OCI-LY3 (cell line): ENCODE measurements around the gene PLXDC2.

Experiments
- H2AFZ ChIP-seq: fragments of 200-600, 300-600 bp; shearing (Covaris generic); 2 replicates; pipeline ENCODE4 v1.6.0; 2014; ENCODE audit warnings: antibody characterized with exemption, low read depth, low read length
- H3K27ac ChIP-seq: fragments of 200-600, 300-600 bp; sonication (generic); 2 replicates; pipeline ENCODE4 v1.5.1; 2014; ENCODE audit warnings: mild to moderate bottlenecking, low read length, moderate library complexity, mixed read lengths
- H3K27me3 ChIP-seq: fragments of 200-600, 300-600 bp; sonication (generic); 2 replicates; pipeline ENCODE4 v1.6.1; 2014; ENCODE audit warnings: low read depth, low read length, mixed read lengths
- H3K36me3 ChIP-seq: fragments of 200-600, 300-600 bp; sonication (generic); replicated peaks from 2 replicates; pipeline ENCODE3; 2014; ENCODE audit warnings: low read depth, low read length, mixed read lengths
- H3K4me1 ChIP-seq: fragments of 300-600, 200-600 bp; sonication (generic); 2 replicates; pipeline ENCODE4 v1.6.1; 2014; ENCODE audit warnings: low read length, mixed read lengths
- H3K4me2 ChIP-seq: fragments of 200-600, 300-600 bp; sonication (generic); 2 replicates; pipeline ENCODE4 v1.6.1; 2014; ENCODE audit warnings: low read length, mixed read lengths
- H3K4me3 ChIP-seq: fragments of 300-600, 200-600 bp; sonication (generic); 2 replicates; pipeline ENCODE4 v1.5.1; 2014; ENCODE audit warnings: antibody characterized with exemption, mild to moderate bottlenecking, low read length, moderate library complexity
- H3K79me2 ChIP-seq: fragments of 300-600, 200-600 bp; shearing (Covaris generic); 2 replicates; pipeline ENCODE4 v1.6.1; 2014; ENCODE audit warnings: mild to moderate bottlenecking, low read length, mixed read lengths
- H3K9ac ChIP-seq: fragments of 300-600, 200-600 bp; shearing (Covaris generic); 2 replicates; pipeline ENCODE4 v1.6.0; 2014; ENCODE audit warnings: mild to moderate bottlenecking, low read length, moderate library complexity
- H3K9me3 ChIP-seq: fragments of 200-600, 300-600 bp; shearing (Covaris generic); 2 replicates; pipeline ENCODE4 v1.6.1; 2014; ENCODE audit warnings: low read length, mixed read lengths; ENCODE audit not compliant: insufficient read depth
- H4K20me1 ChIP-seq: fragments of 200-600, 300-600 bp; sonication (generic); 2 replicates; pipeline ENCODE4 v1.6.1; 2016; ENCODE audit warnings: low read length, mixed read lengths; ENCODE audit not compliant: insufficient read depth
- EZH2phosphoT487 ChIP-seq: fragments of 200-600 bp; shearing (Covaris generic); IDR thresholded peaks from 2 replicates; pipeline ENCODE4 v1.6.1; 2018; ENCODE audit warnings: antibody characterized with exemption, mixed run types, low read depth
- TF ChIP-seq, protein P1 (sequence below): fragments of 200-600, 300-600 bp; sonication (generic); IDR thresholded peaks from 2 replicates; pipeline ENCODE4 v1.5.1; 2014; ENCODE audit warnings: antibody characterized with exemption, low read length, low read depth

Gene PLXDC2

GRCh38 chr10:20094226-20094976 is 278.2 kb downstream of the PLXDC2 start:
- no peaks in the 10 kb centered on the region for H3K4me1 ChIP-seq
- no peak overlapping the region for H3K4me2 ChIP-seq
- no peak for TF ChIP-seq EZH2phosphoT487
- TF ChIP-seq, protein P1, sequence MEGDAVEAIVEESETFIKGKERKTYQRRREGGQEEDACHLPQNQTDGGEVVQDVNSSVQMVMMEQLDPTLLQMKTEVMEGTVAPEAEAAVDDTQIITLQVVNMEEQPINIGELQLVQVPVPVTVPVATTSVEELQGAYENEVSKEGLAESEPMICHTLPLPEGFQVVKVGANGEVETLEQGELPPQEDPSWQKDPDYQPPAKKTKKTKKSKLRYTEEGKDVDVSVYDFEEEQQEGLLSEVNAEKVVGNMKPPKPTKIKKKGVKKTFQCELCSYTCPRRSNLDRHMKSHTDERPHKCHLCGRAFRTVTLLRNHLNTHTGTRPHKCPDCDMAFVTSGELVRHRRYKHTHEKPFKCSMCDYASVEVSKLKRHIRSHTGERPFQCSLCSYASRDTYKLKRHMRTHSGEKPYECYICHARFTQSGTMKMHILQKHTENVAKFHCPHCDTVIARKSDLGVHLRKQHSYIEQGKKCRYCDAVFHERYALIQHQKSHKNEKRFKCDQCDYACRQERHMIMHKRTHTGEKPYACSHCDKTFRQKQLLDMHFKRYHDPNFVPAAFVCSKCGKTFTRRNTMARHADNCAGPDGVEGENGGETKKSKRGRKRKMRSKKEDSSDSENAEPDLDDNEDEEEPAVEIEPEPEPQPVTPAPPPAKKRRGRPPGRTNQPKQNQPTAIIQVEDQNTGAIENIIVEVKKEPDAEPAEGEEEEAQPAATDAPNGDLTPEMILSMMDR: no peak
- no peaks in the 10 kb centered on the region for H4K20me1 ChIP-seq
- H2AFZ ChIP-seq: no peak overlapping the region
- H3K27ac ChIP-seq: no peak overlapping the region
- H3K79me2 ChIP-seq: no peaks in the 10 kb centered on the region
- no peak overlapping the region for H3K9ac ChIP-seq
- H3K27me3 ChIP-seq: no peaks in the 10 kb centered on the region
- no peaks in the 10 kb centered on the region for H3K36me3 ChIP-seq
- H3K4me3 ChIP-seq: no peak overlapping the region
- no peaks in the 10 kb centered on the region for H3K9me3 ChIP-seq

- Histone ChIP-seq H2AFZ (no peak overlapping the region), H3K4me2 (no peak overlapping the region), H3K27me3 (no peaks in the 10 kb centered on the region), H4K20me1 (no peaks in the 10 kb centered on the region), H3K79me2 (no peaks in the 10 kb centered on the region), H3K4me1 (no peaks in the 10 kb centered on the region), H3K36me3 (no peaks in the 10 kb centered on the region), H3K9ac (no peak overlapping the region), H3K4me3 (no peak overlapping the region), H3K27ac (no peak overlapping the region), H3K9me3 (no peaks in the 10 kb centered on the region)
- TF ChIP-seq, protein P1: no peak
- TF ChIP-seq EZH2phosphoT487: no peak
Measured at GRCh38 chr10:20100171-20100570, 283.9 kb downstream of the PLXDC2 start.

DNA sequence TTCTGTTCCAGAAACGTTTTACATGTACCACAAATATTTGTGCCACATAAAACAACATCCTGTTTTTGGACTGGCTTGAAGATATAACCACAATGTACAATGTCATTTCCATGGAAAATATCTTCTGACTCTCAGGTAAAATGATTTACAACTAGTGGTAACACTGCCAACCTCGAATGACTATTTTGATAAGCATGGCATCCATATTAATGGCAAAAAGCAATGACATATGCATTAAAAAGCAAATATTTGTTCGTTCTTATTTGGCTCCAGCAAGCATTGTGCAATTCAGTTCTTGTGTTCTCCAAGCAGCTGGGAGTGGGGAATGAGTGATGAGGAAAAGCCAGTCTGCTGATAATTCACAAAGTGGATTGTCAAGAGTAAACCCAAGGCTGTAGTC is 289.0 kb downstream of the PLXDC2 start:
- no peaks in the 10 kb centered on the region for H3K79me2 ChIP-seq
- no peaks in the 10 kb centered on the region for H4K20me1 ChIP-seq
- no peak overlapping the region for H3K9ac ChIP-seq
- no peak overlapping the region for H2AFZ ChIP-seq
- TF ChIP-seq EZH2phosphoT487: no peak
- TF ChIP-seq, protein P1: no peak
- H3K27ac ChIP-seq: no peak overlapping the region
- no peaks in the 10 kb centered on the region for H3K36me3 ChIP-seq
- no peaks in the 10 kb centered on the region for H3K4me1 ChIP-seq
- H3K27me3 ChIP-seq: no peaks in the 10 kb centered on the region
- H3K4me3 ChIP-seq: no peak overlapping the region
- no peak overlapping the region for H3K4me2 ChIP-seq
- no peaks in the 10 kb centered on the region for H3K9me3 ChIP-seq

- Histone ChIP-seq H3K27me3 (no peaks in the 10 kb centered on the region), H3K9me3 (no peaks in the 10 kb centered on the region), H4K20me1 (no peaks in the 10 kb centered on the region), H3K9ac (no peak overlapping the region), H3K27ac (no peak overlapping the region), H3K4me3 (no peak overlapping the region), H3K36me3 (no peaks in the 10 kb centered on the region), H3K79me2 (no peaks in the 10 kb centered on the region), H3K4me2 (no peak overlapping the region), H2AFZ (no peak overlapping the region), H3K4me1 (no peaks in the 10 kb centered on the region)
- TF ChIP-seq EZH2phosphoT487: no peak
- TF ChIP-seq, protein P1: no peak
Measured at GRCh38 chr10:20105931-20106330, 289.7 kb downstream of the PLXDC2 start.
